GM18873 (cell line): ENCODE results near the gene DTX4.

Source experiments
- ATAC-seq: cut with Tn5 transposase; IDR thresholded peaks from one replicate; pipeline ENCODE4 v1.9.1; 2021; ENCODE audit warnings: mild to moderate bottlenecking, moderate library complexity, moderate number of reproducible peaks; ENCODE audit not compliant: unreplicated experiment, low FRiP score

Gene DTX4

GRCh38 chr11:59172345-59173079 lies 580 bp downstream of the DTX4 start:
- peak; percentile 9 for ATAC-seq

- ATAC-seq, result no peak
Observed at GRCh38 chr11:59173080-59173963, 1.4 kb downstream of the DTX4 start.

GRCh38 chr11:59173964-59174663 lies 2.2 kb downstream of the DTX4 start:
- no peak for ATAC-seq

GRCh38 chr11:59174664-59175033 lies 2.7 kb downstream of the DTX4 start:
- ATAC-seq, result no peak

GRCh38 chr11:59175091-59175501 lies 3.2 kb downstream of the DTX4 start:
- ATAC-seq, result no peak

- ATAC-seq, result no peak
Observed at GRCh38 chr11:59176330-59176729, 4.4 kb downstream of the DTX4 start.

GRCh38 chr11:59178402-59178801 lies 6.5 kb downstream of the DTX4 start:
- ATAC-seq, result no peak

GRCh38 chr11:59179121-59179520 lies 7.2 kb downstream of the DTX4 start:
- no peak for ATAC-seq

- ATAC-seq, result no peak
Observed at GRCh38 chr11:59180168-59180776, 8.3 kb downstream of the DTX4 start.

- no peak for ATAC-seq
Observed at GRCh38 chr11:59180907-59181306, 9.0 kb downstream of the DTX4 start.

GRCh38 chr11:59181746-59182456 lies 10.0 kb downstream of the DTX4 start:
- no peak for ATAC-seq

GRCh38 chr11:59182457-59183151 lies 10.7 kb downstream of the DTX4 start:
- ATAC-seq, result no peak

- ATAC-seq, result no peak
Observed at GRCh38 chr11:59183771-59184170, 11.8 kb downstream of the DTX4 start.

- no peak for ATAC-seq
Observed at GRCh38 chr11:59184691-59185339, 12.9 kb downstream of the DTX4 start.

GRCh38 chr11:59185386-59185945 lies 13.5 kb downstream of the DTX4 start:
- no peak for ATAC-seq

- no peak for ATAC-seq
Observed at GRCh38 chr11:59186130-59186594, 14.2 kb downstream of the DTX4 start.

GRCh38 chr11:59187035-59187434 lies 15.1 kb downstream of the DTX4 start:
- ATAC-seq, result no peak

- ATAC-seq, result no peak
Observed at GRCh38 chr11:59187587-59187986, 15.7 kb downstream of the DTX4 start.

- ATAC-seq, result no peak
Observed at GRCh38 chr11:59188954-59189353, 17.0 kb downstream of the DTX4 start.
